RWPE1 (cell line): ENCODE data around the gene RBBP5.

Experiments used
- CTCF ChIA-PET: fragments of 350-600 bp; sonication (Branson Sonifier 250); formaldehyde crosslinking; extraction: SDS; loops from one replicate; lab custom pipeline; 2021; lab: Yijun Ruan, JAX
- POLR2A ChIA-PET: fragments of 400-600 bp; formaldehyde crosslinking; extraction: SDS; loops from one replicate; lab custom pipeline; 2020; ENCODE audit warnings: antibody characterized with exemption; ENCODE audit not compliant: low non-redundant PET; lab: Yijun Ruan, JAX
- DNase-seq: peaks from one replicate; pipeline ENCODE4 v3.0.0; 2012; ENCODE audit warnings: low spot score
- H3K27ac ChIP-seq: fragments of 450-650 bp; 2 replicates; pipeline ENCODE4 v1.5.1; 2017
- CTCF ChIP-seq: fragments of 450-650 bp; conservative IDR thresholded peaks from 2 replicates; pipeline ENCODE4 v1.5.1; 2017; ENCODE audit warnings: low read depth, mild to moderate bottlenecking

RBBP5 gene

GRCh38 chr1:205056188-205056611 is 65.6 kb downstream of the RBBP5 start:
- no peak for DNase-seq
- ChIA-PET CTCF (interaction anchor here (0.6 to 1.6 kb wide), 4 partner anchors 10 to 200 kb away, joined by 3 to 6 read pairs (median 5); no protein-coding TSS in a partner anchor), POLR2A (no interaction called here)
- no peak overlapping the region for H3K27ac ChIP-seq
- TF ChIP-seq CTCF = no peak

- ChIA-PET CTCF (interaction anchor here (0.6 to 1.1 kb wide), 5 partner anchors 65 to 247 kb away, joined by 3 to 4 read pairs (median 4); no protein-coding TSS in a partner anchor), POLR2A (no interaction called here)
- DNase-seq = no peak
- no peak for TF ChIP-seq CTCF
- H3K27ac ChIP-seq = no peak overlapping the region
Observed at GRCh38 chr1:205054013-205054412, 67.8 kb downstream of the RBBP5 start.

GRCh38 chr1:205053296-205053695 is 68.5 kb downstream of the RBBP5 start:
- TF ChIP-seq CTCF = no peak
- ChIA-PET POLR2A (no interaction called here), CTCF (interaction anchor here (0.6 to 2.4 kb wide), 4 partner anchors 8 to 246 kb away, joined by 3 to 19 read pairs (median 4); no protein-coding TSS in a partner anchor)
- DNase-seq = no peak
- no peak overlapping the region for H3K27ac ChIP-seq

- DNase-seq = no peak
- no peak overlapping the region for H3K27ac ChIP-seq
- ChIA-PET CTCF (interaction anchor here (0.5 to 2.4 kb wide), 3 partner anchors 9 to 343 kb away, joined by 3 to 19 read pairs (median 5); no protein-coding TSS in a partner anchor), POLR2A (no interaction called here)
- TF ChIP-seq CTCF = no peak
Observed at GRCh38 chr1:205052690-205053089, 69.1 kb downstream of the RBBP5 start.

- ChIA-PET CTCF (interaction anchor here (0.6 kb wide), 1 partner anchor 60 kb away, joined by 4 read pairs; no protein-coding TSS in a partner anchor), POLR2A (interaction anchor here (0.6 kb wide), 1 partner anchor 97 kb away, joined by 3 read pairs; no protein-coding TSS in a partner anchor)
- no peak for DNase-seq
- no peak for TF ChIP-seq CTCF
- no peak overlapping the region for H3K27ac ChIP-seq
Observed at GRCh38 chr1:205049479-205049878, 72.3 kb downstream of the RBBP5 start.

GRCh38 chr1:205048382-205048781 is 73.4 kb downstream of the RBBP5 start:
- no peak overlapping the region for H3K27ac ChIP-seq
- no peak for TF ChIP-seq CTCF
- ChIA-PET POLR2A (interaction anchor here (0.5 kb wide), 1 partner anchor 92 kb away, joined by 3 read pairs; no protein-coding TSS in a partner anchor), CTCF (interaction anchor here (0.7 to 2.7 kb wide), 2 partner anchors 13 to 179 kb away, joined by 5 to 20 read pairs; partner anchors contain the start of gene TMCC2)
- DNase-seq = no peak
